Nephron progenitor cell (in vitro differentiated cells): ENCODE data around the gene DESI2.
"Not testable (repeated sequence)": the region's sequence is repeated elsewhere in the genome, so short reads cannot be mapped to it uniquely, and the experiment has no call there.

Source experiments
- DNase-seq: peaks from one replicate; pipeline ENCODE4 v3.0.0; 2021
- H3K27ac Mint-ChIP-seq: 2 replicates; pipeline ENCODE4 v1.8.0; 2021; ENCODE audit warnings: mild to moderate bottlenecking, moderate library complexity, mixed read lengths
- H3K27me3 Mint-ChIP-seq: 2 replicates; pipeline ENCODE4 v1.8.0; 2021; ENCODE audit warnings: mild to moderate bottlenecking, low read depth, mixed read lengths; ENCODE audit not compliant: poor library complexity
- H3K36me3 Mint-ChIP-seq: 2 replicates; pipeline ENCODE4 v1.8.0; 2021; ENCODE audit warnings: low read depth, mixed read lengths
- H3K4me1 Mint-ChIP-seq: 2 replicates; pipeline ENCODE4 v1.8.0; 2021; ENCODE audit warnings: mixed read lengths
- H3K4me3 Mint-ChIP-seq: 2 replicates; pipeline ENCODE4 v1.8.0; 2021; ENCODE audit warnings: mild to moderate bottlenecking, moderate library complexity, mixed read lengths
- H3K9me3 Mint-ChIP-seq: 2 replicates; pipeline ENCODE4 v1.8.0; 2021; ENCODE audit warnings: mild to moderate bottlenecking, moderate library complexity, mixed read lengths
- CTCF ChIP-seq: fragments of 200-600 bp; sonication (generic); IDR thresholded peaks from 2 replicates; pipeline ENCODE4 v1.5.0; 2021; ENCODE audit warnings: antibody characterized with exemption

DESI2 gene

GRCh38 chr1:244675167-244675566, 22.2 kb downstream of the DESI2 start:
- Mint-ChIP-seq H3K4me3 (no peak overlapping the region), H3K27me3 (no peaks in the 10 kb centered on the region), H3K4me1 (no peaks in the 10 kb centered on the region), H3K36me3 (peaks cover 80% of the 10 kb centered on the region), H3K27ac (no peak overlapping the region), H3K9me3 (peaks cover 14% of the 10 kb centered on the region)
- no peak for TF ChIP-seq CTCF
- no peak for DNase-seq

GRCh38 chr1:244678697-244679096, 25.8 kb downstream of the DESI2 start:
- no peak for TF ChIP-seq CTCF
- Mint-ChIP-seq H3K9me3 (peaks cover 7% of the 10 kb centered on the region), H3K27me3 (no peaks in the 10 kb centered on the region), H3K36me3 (peaks cover 79% of the 10 kb centered on the region), H3K27ac (peak overlapping the region; percentile 29), H3K4me3 (no peak overlapping the region), H3K4me1 (peaks cover 3% of the 10 kb centered on the region)
- no peak for DNase-seq

- Mint-ChIP-seq H3K9me3 (peaks cover 7% of the 10 kb centered on the region), H3K27ac (no peak overlapping the region), H3K36me3 (peaks cover 63% of the 10 kb centered on the region), H3K27me3 (no peaks in the 10 kb centered on the region), H3K4me3 (no peak overlapping the region), H3K4me1 (peaks cover 9% of the 10 kb centered on the region)
- TF ChIP-seq CTCF: no peak
- no peak for DNase-seq
Measured at GRCh38 chr1:244680667-244681066, 27.7 kb downstream of the DESI2 start.

- DNase-seq, H3K27ac Mint-ChIP-seq, H3K4me3 Mint-ChIP-seq, H3K9me3 Mint-ChIP-seq, H3K27me3 Mint-ChIP-seq: not testable (repeated sequence)
- H3K4me1 Mint-ChIP-seq: peaks cover 11% of the 10 kb centered on the region
- peaks cover 59% of the 10 kb centered on the region for H3K36me3 Mint-ChIP-seq
Measured at GRCh38 chr1:244682087-244682486, 29.2 kb downstream of the DESI2 start.

- H3K4me1 Mint-ChIP-seq: no peaks in the 10 kb centered on the region
- peaks cover 19% of the 10 kb centered on the region for H3K9me3 Mint-ChIP-seq
- no peak for DNase-seq
- no peak for TF ChIP-seq CTCF
- H3K36me3 Mint-ChIP-seq: peaks cover 86% of the 10 kb centered on the region
- H3K27ac Mint-ChIP-seq: no peak overlapping the region
- no peaks in the 10 kb centered on the region for H3K27me3 Mint-ChIP-seq
- no peak overlapping the region for H3K4me3 Mint-ChIP-seq
Measured at GRCh38 chr1:244695937-244696336, 43.0 kb downstream of the DESI2 start.

GRCh38 chr1:244699741-244700140, 46.8 kb downstream of the DESI2 start:
- TF ChIP-seq CTCF: no peak
- no peak overlapping the region for H3K27ac Mint-ChIP-seq
- no peaks in the 10 kb centered on the region for H3K27me3 Mint-ChIP-seq
- no peaks in the 10 kb centered on the region for H3K4me1 Mint-ChIP-seq
- no peak for DNase-seq
- H3K4me3 Mint-ChIP-seq: no peak overlapping the region
- peaks cover 26% of the 10 kb centered on the region for H3K9me3 Mint-ChIP-seq
- H3K36me3 Mint-ChIP-seq: peaks cover 85% of the 10 kb centered on the region
